Ascending aorta (tissue), 2 donors: ENCODE results near the gene TOX2. TPM values are rescaled to one million over a fixed set of nuclear protein-coding genes. Genes with fewer than 3 reads are reported as not detected.

Source experiments
- DNase-seq, 2 donors: peaks; one replicate each; pipeline ENCODE4 v3.0.0-alpha.2; 2019; ENCODE audit warnings: low spot score in 2 of 2
- H3K27ac ChIP-seq, 2 donors: fragments of 200-600 bp; sonication (generic); one replicate each; pipeline ENCODE4 v1.5.1; 2016 to 2017; ENCODE audit warnings: mild to moderate bottlenecking in 1 of 2
- H3K27me3 ChIP-seq: fragments of 200-600 bp; sonication (generic); one replicate; pipeline ENCODE4 v1.5.1; 2017
- H3K36me3 ChIP-seq, 2 donors: fragments of 200-600 bp; sonication (generic); one replicate each; pipeline ENCODE4 v1.5.1; 2016
- H3K4me1 ChIP-seq, 2 donors: fragments of 200-600 bp; sonication (generic); one replicate each; pipeline ENCODE4 v1.5.1; 2016 to 2017; ENCODE audit warnings: mild to moderate bottlenecking in 1 of 2
- H3K4me3 ChIP-seq, 2 donors: fragments of 200-600 bp; sonication (generic); one replicate each; pipeline ENCODE4 v1.5.1; 2016 to 2017; ENCODE audit warnings: mild to moderate bottlenecking in 1 of 2
- H3K9me3 ChIP-seq, 2 donors: fragments of 200-600 bp; sonication (generic); one replicate each; pipeline ENCODE4 v1.5.1; 2016
- CTCF ChIP-seq, 3 experiments: fragments of 200-600 bp in 2 of 3; fragments of 450-650 bp in 1 of 3; sonication (generic) in 2 of 3; IDR thresholded peaks; one replicate each; pipeline ENCODE4 v1.5.1; 2016 to 2019; ENCODE audit warnings: antibody characterized with exemption in 3 of 3, mild to moderate bottlenecking in 1 of 3, moderate library complexity in 1 of 3
- intact Hi-C: fragments of 100-400 bp; cut with DNase I; formaldehyde crosslinking; loops from one replicate; pipeline ENCODE4 v1.15.1; 2023
- total RNA-seq: library from RNA; depleted of rRNA; stranded (reverse); fragments of >200 nt; gene quantifications from one replicate; pipeline ENCODE4 v1.1.0, GENCODE V29; 2016

The TOX2 gene
- total RNA-seq, 1 donor from 2014 or later, result 47.0 TPM

GRCh38 chr20:43955750-43956191 lies 41.1 kb downstream of the TOX2 start:
- peaks cover 9 to 24% of the 10 kb centered on the region in 2 donors for H3K4me1 ChIP-seq
- peak overlapping the region; percentile 48 to 62 for H3K27ac ChIP-seq
- intact Hi-C loops, result loop anchor here (1.0 kb wide), 1 partner anchor 16 kb away; no protein-coding TSS in a partner anchor
- no peak for TF ChIP-seq CTCF (IDR thresholded peaks at IDR 0.05)
- no peak overlapping the region for H3K4me3 ChIP-seq
- H3K36me3 ChIP-seq, result no peaks in the 10 kb centered on the region
- H3K9me3 ChIP-seq, result no peaks in the 10 kb centered on the region
- H3K27me3 ChIP-seq, result no peaks in the 10 kb centered on the region
- DNase-seq, result no peak

GRCh38 chr20:43957392-43957791 lies 42.7 kb downstream of the TOX2 start:
- no peak overlapping the region for H3K4me3 ChIP-seq
- H3K9me3 ChIP-seq, result no peaks in the 10 kb centered on the region
- DNase-seq, result no peak
- H3K27me3 ChIP-seq, result no peaks in the 10 kb centered on the region
- TF ChIP-seq CTCF (IDR thresholded peaks at IDR 0.05), result no peak
- no peak overlapping the region for H3K27ac ChIP-seq
- H3K4me1 ChIP-seq, result peaks cover 9 to 24% of the 10 kb centered on the region in 2 donors
- H3K36me3 ChIP-seq, result no peaks in the 10 kb centered on the region
- intact Hi-C loops, result no loop called here

GRCh38 chr20:43958626-43959025 lies 44.0 kb downstream of the TOX2 start:
- no peak overlapping the region for H3K4me3 ChIP-seq
- H3K9me3 ChIP-seq, result no peaks in the 10 kb centered on the region
- H3K4me1 ChIP-seq, result peaks cover 9 to 24% of the 10 kb centered on the region in 2 donors
- DNase-seq, result no peak
- intact Hi-C loops, result no loop called here
- no peaks in the 10 kb centered on the region for H3K36me3 ChIP-seq
- no peak overlapping the region for H3K27ac ChIP-seq
- no peaks in the 10 kb centered on the region for H3K27me3 ChIP-seq
- TF ChIP-seq CTCF (IDR thresholded peaks at IDR 0.05), result no peak

GRCh38 chr20:43959079-43959919 lies 44.6 kb downstream of the TOX2 start:
- H3K27me3 ChIP-seq, result no peaks in the 10 kb centered on the region
- no peak overlapping the region for H3K4me3 ChIP-seq
- H3K9me3 ChIP-seq, result no peaks in the 10 kb centered on the region
- H3K27ac ChIP-seq, result no peak overlapping the region
- H3K36me3 ChIP-seq, result no peaks in the 10 kb centered on the region
- intact Hi-C loops, result no loop called here
- DNase-seq, result no peak
- no peak for TF ChIP-seq CTCF (IDR thresholded peaks at IDR 0.05)
- H3K4me1 ChIP-seq, result peaks cover 9 to 24% of the 10 kb centered on the region in 2 donors

GRCh38 chr20:43959920-43960227 lies 45.2 kb downstream of the TOX2 start:
- Histone ChIP-seq H3K4me3 (no peak overlapping the region), H3K9me3 (no peaks in the 10 kb centered on the region), H3K27me3 (no peaks in the 10 kb centered on the region), H3K27ac (no peak overlapping the region), H3K36me3 (no peaks in the 10 kb centered on the region), H3K4me1 (peaks cover 9 to 21% of the 10 kb centered on the region in 2 donors)
- intact Hi-C loops, result no loop called here
- no peak for TF ChIP-seq CTCF (IDR thresholded peaks at IDR 0.05)
- no peak for DNase-seq
